Measurements from ENCODE around the gene TMTC2.

Gene TMTC2

GRCh38 chr12:82685790-82686167 lies 927 bp upstream of the TMTC2 start:
- peak; percentile 93 for DNase-seq

GRCh38 chr12:82687021-82688011 lies 610 bp downstream of the TMTC2 start:
- peak; percentile 54 for DNase-seq

- DNase-seq, result no peak
Observed at GRCh38 chr12:82688035-82688501, 1.4 kb downstream of the TMTC2 start.

- no peak for DNase-seq
Observed at GRCh38 chr12:82688596-82688995, 1.9 kb downstream of the TMTC2 start.

GRCh38 chr12:82690006-82690405 lies 3.3 kb downstream of the TMTC2 start:
- DNase-seq, result no peak

GRCh38 chr12:82691513-82691912 lies 4.8 kb downstream of the TMTC2 start:
- no peak for DNase-seq

GRCh38 chr12:82694276-82694675 lies 7.6 kb downstream of the TMTC2 start:
- DNase-seq, result no peak

- DNase-seq, result no peak
Observed at GRCh38 chr12:82694970-82695369, 8.3 kb downstream of the TMTC2 start.

- no peak for DNase-seq
Observed at GRCh38 chr12:82695531-82695930, 8.8 kb downstream of the TMTC2 start.

GRCh38 chr12:82696543-82696942 lies 9.8 kb downstream of the TMTC2 start:
- no peak for DNase-seq

- DNase-seq, result no peak
Observed at GRCh38 chr12:82698708-82699564, 12.2 kb downstream of the TMTC2 start.

- DNase-seq, result no peak
Observed at GRCh38 chr12:82705774-82706173, 19.1 kb downstream of the TMTC2 start.

GRCh38 chr12:82708061-82708879 lies 21.6 kb downstream of the TMTC2 start:
- DNase-seq, result no peak

GRCh38 chr12:82709794-82710355 lies 23.2 kb downstream of the TMTC2 start:
- DNase-seq, result no peak

- DNase-seq, result no peak
Observed at GRCh38 chr12:82710741-82711140, 24.0 kb downstream of the TMTC2 start.

GRCh38 chr12:82714427-82714826 lies 27.7 kb downstream of the TMTC2 start:
- DNase-seq, result no peak

- DNase-seq, result no peak
Observed at GRCh38 chr12:82721726-82722125, 35.0 kb downstream of the TMTC2 start.

GRCh38 chr12:82723093-82723492 lies 36.4 kb downstream of the TMTC2 start:
- no peak for DNase-seq

GRCh38 chr12:82723891-82724290 lies 37.2 kb downstream of the TMTC2 start:
- DNase-seq, result no peak

- DNase-seq, result no peak
Observed at GRCh38 chr12:82725741-82726140, 39.0 kb downstream of the TMTC2 start.

- DNase-seq, result no peak
Observed at GRCh38 chr12:82727886-82728285, 41.2 kb downstream of the TMTC2 start.

- no peak for DNase-seq
Observed at GRCh38 chr12:82728710-82729109, 42.0 kb downstream of the TMTC2 start.
